Osteoblast (primary cell): ENCODE data around the gene FAM20C. TPM values are rescaled to one million over a fixed set of nuclear protein-coding genes. Genes with fewer than 3 reads are reported as not detected.

Experiments used
- DNase-seq: peaks from one replicate; pipeline ENCODE4 v3.0.0; 2011; ENCODE audit warnings: low spot score, mixed read lengths; ENCODE audit not compliant: insufficient read length; ENCODE audit errors: missing footprints
- H2AFZ ChIP-seq: 2 replicates; pipeline ENCODE4 v1.6.0; 2011; ENCODE audit warnings: mild to moderate bottlenecking, low read length
- H3K27ac ChIP-seq: 2 replicates; pipeline ENCODE4 v1.5.1; 2011; ENCODE audit warnings: mild to moderate bottlenecking, low read depth, low read length, moderate library complexity
- H3K27me3 ChIP-seq: 2 replicates; pipeline ENCODE4 v1.6.0; 2012; ENCODE audit warnings: mild to moderate bottlenecking, control low read depth, inconsistent platforms, low read length, moderate library complexity; ENCODE audit not compliant: insufficient read depth
- H3K36me3 ChIP-seq: 2 replicates; pipeline ENCODE4 v1.5.1; 2011; ENCODE audit warnings: mild to moderate bottlenecking, low read length, control low read depth, moderate library complexity; ENCODE audit not compliant: insufficient read depth
- H3K4me1 ChIP-seq: 2 replicates; pipeline ENCODE4 v1.5.1; 2011; ENCODE audit warnings: mild to moderate bottlenecking, low read length, control low read depth, moderate library complexity; ENCODE audit not compliant: insufficient read depth
- H3K4me2 ChIP-seq: 2 replicates; pipeline ENCODE4 v1.6.0; 2011; ENCODE audit warnings: mild to moderate bottlenecking, low read length; ENCODE audit not compliant: insufficient read depth
- H3K4me3 ChIP-seq: fragments of 200-600 bp; sonication (generic); 3 replicates; pipeline ENCODE4 v1.5.1; 2012; ENCODE audit warnings: mild to moderate bottlenecking, low read length, inconsistent platforms; ENCODE audit not compliant: insufficient read depth
- H3K79me2 ChIP-seq: 2 replicates; pipeline ENCODE4 v1.6.0; 2012; ENCODE audit warnings: mild to moderate bottlenecking, low read length, control low read depth, inconsistent platforms; ENCODE audit not compliant: insufficient read depth
- H3K9me3 ChIP-seq: 2 replicates; pipeline ENCODE4 v1.5.1; 2011; ENCODE audit warnings: low read depth, low read length, control low read depth
- H4K20me1 ChIP-seq: 2 replicates; pipeline ENCODE4 v1.6.0; 2012; ENCODE audit warnings: mild to moderate bottlenecking, low read length, control low read depth; ENCODE audit not compliant: insufficient read depth
- CTCF ChIP-seq: IDR thresholded peaks from 2 replicates; pipeline ENCODE4 v1.5.1; 2011; ENCODE audit warnings: mild to moderate bottlenecking, low read depth, low read length, moderate library complexity; ENCODE audit errors: extremely low read depth
- total RNA-seq: library from RNA; depleted of rRNA; stranded (reverse); fragments of >200 nt; gene quantifications from 2 replicates; pipeline ENCODE4 v1.2.3, GENCODE V29; 2012

FAM20C gene
- total RNA-seq, 1 donor = 46.0 TPM

DNA sequence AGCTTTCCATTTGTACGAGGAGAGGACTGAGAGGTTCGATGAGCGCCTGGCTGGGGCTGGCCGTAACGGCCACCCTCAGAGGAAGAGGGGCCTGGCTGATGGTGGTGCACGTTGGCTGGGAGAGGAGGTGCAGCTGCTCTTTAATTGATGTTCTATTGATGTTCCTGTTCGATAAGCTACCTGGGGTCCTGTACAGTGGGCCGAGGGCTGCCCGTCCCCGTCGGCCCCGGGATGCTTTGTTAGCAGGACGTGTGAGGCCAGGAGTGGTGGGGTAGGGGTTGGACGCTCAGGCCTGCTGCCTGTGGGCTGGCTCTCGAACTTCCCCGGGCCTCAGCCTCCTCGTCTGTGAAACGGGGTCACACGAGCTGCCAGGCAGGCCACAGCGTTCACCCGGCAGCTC is 25.4 kb downstream of the FAM20C start:
- no peak overlapping the region for H2AFZ ChIP-seq
- H3K9me3 ChIP-seq = no peaks in the 10 kb centered on the region
- no peak for DNase-seq
- H3K4me1 ChIP-seq = peaks cover 6% of the 10 kb centered on the region
- H3K36me3 ChIP-seq = peaks cover 31% of the 10 kb centered on the region
- no peaks in the 10 kb centered on the region for H3K27me3 ChIP-seq
- TF ChIP-seq CTCF = no peak
- H4K20me1 ChIP-seq = peaks cover 68% of the 10 kb centered on the region
- H3K4me2 ChIP-seq = no peak overlapping the region
- H3K27ac ChIP-seq = no peak overlapping the region
- no peak overlapping the region for H3K4me3 ChIP-seq
- peaks cover 51% of the 10 kb centered on the region for H3K79me2 ChIP-seq

DNA sequence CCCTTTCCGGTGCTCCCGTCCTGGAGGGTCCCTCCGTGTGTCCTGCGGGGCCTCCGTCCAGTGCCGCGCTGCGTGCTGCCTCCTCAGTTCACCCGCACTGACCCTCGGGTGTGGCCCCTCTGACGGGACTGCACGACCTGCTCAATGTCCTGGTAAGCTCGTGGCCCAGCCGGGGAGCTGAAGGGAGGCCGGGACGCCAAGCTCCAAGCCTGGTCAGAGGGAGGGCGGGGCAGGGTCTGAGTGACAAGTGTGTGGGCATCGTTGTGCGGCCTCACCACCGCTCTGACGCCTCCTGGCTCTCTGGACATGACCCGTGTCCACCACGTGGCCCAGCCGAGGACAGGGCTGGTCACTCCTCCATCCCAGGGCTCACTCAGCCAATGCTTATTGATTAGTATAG is 25.9 kb downstream of the FAM20C start:
- H3K36me3 ChIP-seq = peaks cover 26% of the 10 kb centered on the region
- no peak overlapping the region for H2AFZ ChIP-seq
- peaks cover 49% of the 10 kb centered on the region for H3K79me2 ChIP-seq
- no peaks in the 10 kb centered on the region for H3K9me3 ChIP-seq
- no peak for TF ChIP-seq CTCF
- H3K4me3 ChIP-seq = no peak overlapping the region
- H3K27ac ChIP-seq = no peak overlapping the region
- DNase-seq = no peak
- peaks cover 68% of the 10 kb centered on the region for H4K20me1 ChIP-seq
- no peak overlapping the region for H3K4me2 ChIP-seq
- no peaks in the 10 kb centered on the region for H3K27me3 ChIP-seq
- H3K4me1 ChIP-seq = peaks cover 6% of the 10 kb centered on the region

GRCh38 chr7:218896-219580 is 26.7 kb downstream of the FAM20C start:
- no peak for DNase-seq
- H3K4me3 ChIP-seq = no peak overlapping the region
- TF ChIP-seq CTCF = no peak
- no peak overlapping the region for H3K4me2 ChIP-seq
- H3K27ac ChIP-seq = no peak overlapping the region
- peaks cover 21% of the 10 kb centered on the region for H3K36me3 ChIP-seq
- H3K9me3 ChIP-seq = no peaks in the 10 kb centered on the region
- peaks cover 65% of the 10 kb centered on the region for H4K20me1 ChIP-seq
- H3K4me1 ChIP-seq = peaks cover 6% of the 10 kb centered on the region
- peaks cover 43% of the 10 kb centered on the region for H3K79me2 ChIP-seq
- no peaks in the 10 kb centered on the region for H3K27me3 ChIP-seq
- no peak overlapping the region for H2AFZ ChIP-seq

DNA sequence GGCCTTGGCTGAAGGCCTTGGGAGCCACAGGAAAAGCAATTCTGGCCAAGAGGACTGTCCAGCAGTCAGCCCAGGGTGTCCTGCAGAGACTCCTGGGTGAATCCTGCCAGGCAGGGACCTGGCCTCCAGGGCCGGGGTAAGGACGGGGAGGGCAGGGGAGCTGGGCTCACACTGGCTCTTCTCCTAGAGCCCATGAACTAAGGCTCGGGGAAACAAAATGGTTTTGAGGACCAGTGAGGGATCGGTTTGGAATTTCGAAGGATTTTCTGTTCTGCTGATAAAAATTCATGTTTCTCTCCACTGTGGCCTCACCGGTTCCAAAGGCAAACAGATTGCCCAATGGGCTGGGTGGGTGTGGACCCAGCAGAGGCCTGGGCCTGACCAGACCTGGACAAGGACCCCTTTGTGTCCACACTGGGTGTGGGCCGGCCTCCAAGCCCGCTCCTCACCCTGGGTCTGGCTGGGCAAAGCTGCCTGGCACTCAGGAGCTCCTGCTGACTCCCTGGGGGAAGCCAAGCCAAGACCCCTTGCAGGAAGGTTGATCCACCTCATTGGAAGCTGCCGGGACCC is 27.3 kb downstream of the FAM20C start:
- no peak for TF ChIP-seq CTCF
- H3K79me2 ChIP-seq = peaks cover 38% of the 10 kb centered on the region
- no peak overlapping the region for H3K4me2 ChIP-seq
- H3K36me3 ChIP-seq = peaks cover 16% of the 10 kb centered on the region
- H3K9me3 ChIP-seq = no peaks in the 10 kb centered on the region
- no peaks in the 10 kb centered on the region for H3K27me3 ChIP-seq
- peak overlapping the region; percentile 23 for H3K27ac ChIP-seq
- no peak for DNase-seq
- H4K20me1 ChIP-seq = peaks cover 59% of the 10 kb centered on the region
- no peak overlapping the region for H2AFZ ChIP-seq
- H3K4me3 ChIP-seq = no peak overlapping the region
- H3K4me1 ChIP-seq = peaks cover under 1% of the 10 kb centered on the region
